GM12872 (cell line): Measurements from ENCODE around the gene SCRT2.
A peak's percentile ranks its signal among the peaks of the same experiment; 100 is the strongest.

ENCODE experiments used
- CTCF ChIP-seq: IDR thresholded peaks from 3 replicates; pipeline ENCODE4 v1.5.1; 2011; ENCODE audit warnings: low read depth, mild to moderate bottlenecking, low read length, moderate library complexity; ENCODE audit not compliant: insufficient read depth

The SCRT2 gene

GRCh38 chr20:676967-677366 lies 1.4 kb upstream of the SCRT2 start:
- no peak for TF ChIP-seq CTCF

- TF ChIP-seq CTCF: no peak
Measured at GRCh38 chr20:676315-676937, 824 bp upstream of the SCRT2 start.

- TF ChIP-seq CTCF: no peak
Measured at GRCh38 chr20:675033-675452, 559 bp downstream of the SCRT2 start.

GRCh38 chr20:673603-674001 lies 2.0 kb downstream of the SCRT2 start:
- TF ChIP-seq CTCF: no peak

GRCh38 chr20:672963-673602 lies 2.5 kb downstream of the SCRT2 start:
- TF ChIP-seq CTCF: peak; percentile 32; the same call in 1 of the 3 replicates

- no peak for TF ChIP-seq CTCF
Measured at GRCh38 chr20:671252-672030, 4.2 kb downstream of the SCRT2 start.

- TF ChIP-seq CTCF: no peak
Measured at GRCh38 chr20:669573-669972, 6.0 kb downstream of the SCRT2 start.
